GM19395 (cell line): ENCODE measurements around the gene MGAT5.
A peak's percentile ranks its signal among the peaks of the same experiment; 100 is the strongest.

Source experiments
- ATAC-seq: cut with Tn5 transposase; IDR thresholded peaks from one replicate; pipeline ENCODE4 v1.9.1; 2021; ENCODE audit warnings: mild to moderate bottlenecking, moderate library complexity; ENCODE audit not compliant: unreplicated experiment

MGAT5 gene

GRCh38 chr2:134361648-134362047 is 107.8 kb downstream of the MGAT5 start:
- ATAC-seq, result no peak

- ATAC-seq, result no peak
Measured at GRCh38 chr2:134362152-134362668, 108.3 kb downstream of the MGAT5 start.

- ATAC-seq, result no peak
Measured at GRCh38 chr2:134362740-134363139, 108.9 kb downstream of the MGAT5 start.

GRCh38 chr2:134365356-134365755 is 111.5 kb downstream of the MGAT5 start:
- ATAC-seq, result no peak

GRCh38 chr2:134366359-134366758 is 112.5 kb downstream of the MGAT5 start:
- ATAC-seq, result no peak

- no peak for ATAC-seq
Measured at GRCh38 chr2:134367213-134367612, 113.3 kb downstream of the MGAT5 start.

- no peak for ATAC-seq
Measured at GRCh38 chr2:134368009-134368817, 114.3 kb downstream of the MGAT5 start.

- no peak for ATAC-seq
Measured at GRCh38 chr2:134369220-134369902, 115.5 kb downstream of the MGAT5 start.

GRCh38 chr2:134370655-134371445 is 117.0 kb downstream of the MGAT5 start:
- ATAC-seq, result no peak

- no peak for ATAC-seq
Measured at GRCh38 chr2:134372141-134372540, 118.3 kb downstream of the MGAT5 start.

GRCh38 chr2:134372611-134373131 is 118.8 kb downstream of the MGAT5 start:
- ATAC-seq, result no peak

- no peak for ATAC-seq
Measured at GRCh38 chr2:134375935-134376334, 122.1 kb downstream of the MGAT5 start.

- no peak for ATAC-seq
Measured at GRCh38 chr2:134377730-134378129, 123.9 kb downstream of the MGAT5 start.

GRCh38 chr2:134379293-134379692 is 125.4 kb downstream of the MGAT5 start:
- ATAC-seq, result no peak

- no peak for ATAC-seq
Measured at GRCh38 chr2:134379722-134380121, 125.8 kb downstream of the MGAT5 start.

GRCh38 chr2:134381141-134381540 is 127.3 kb downstream of the MGAT5 start:
- no peak for ATAC-seq

GRCh38 chr2:134384131-134384530 is 130.3 kb downstream of the MGAT5 start:
- ATAC-seq, result no peak

- ATAC-seq, result no peak
Measured at GRCh38 chr2:134385195-134385594, 131.3 kb downstream of the MGAT5 start.

- ATAC-seq, result no peak
Measured at GRCh38 chr2:134386310-134386709, 132.4 kb downstream of the MGAT5 start.

- no peak for ATAC-seq
Measured at GRCh38 chr2:134389381-134389780, 135.5 kb downstream of the MGAT5 start.

GRCh38 chr2:134391751-134392160 is 137.9 kb downstream of the MGAT5 start:
- peak; percentile 90 for ATAC-seq
